Measurements from ENCODE around the gene UBR3.

DNA sequence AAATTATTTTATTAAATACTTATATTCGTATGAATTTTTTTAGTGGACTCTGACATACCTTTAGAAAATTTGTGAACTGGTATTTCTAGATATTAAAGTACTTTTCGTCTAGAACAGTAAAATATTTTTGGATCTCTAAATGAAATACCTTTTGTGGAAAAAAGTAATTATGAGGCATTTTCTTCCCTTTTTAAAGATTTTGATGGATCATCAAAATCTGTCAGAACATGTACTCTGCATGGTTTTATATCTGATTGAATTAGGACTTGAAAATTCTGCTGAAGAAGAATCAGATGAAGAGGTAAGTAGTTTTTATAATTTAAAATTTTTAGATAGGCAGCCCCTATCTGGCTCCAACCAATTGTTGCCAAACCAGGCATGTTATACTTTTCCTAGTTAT is 118.8 kb downstream of the UBR3 start:
- TF ChIP-seq, protein P1, sequence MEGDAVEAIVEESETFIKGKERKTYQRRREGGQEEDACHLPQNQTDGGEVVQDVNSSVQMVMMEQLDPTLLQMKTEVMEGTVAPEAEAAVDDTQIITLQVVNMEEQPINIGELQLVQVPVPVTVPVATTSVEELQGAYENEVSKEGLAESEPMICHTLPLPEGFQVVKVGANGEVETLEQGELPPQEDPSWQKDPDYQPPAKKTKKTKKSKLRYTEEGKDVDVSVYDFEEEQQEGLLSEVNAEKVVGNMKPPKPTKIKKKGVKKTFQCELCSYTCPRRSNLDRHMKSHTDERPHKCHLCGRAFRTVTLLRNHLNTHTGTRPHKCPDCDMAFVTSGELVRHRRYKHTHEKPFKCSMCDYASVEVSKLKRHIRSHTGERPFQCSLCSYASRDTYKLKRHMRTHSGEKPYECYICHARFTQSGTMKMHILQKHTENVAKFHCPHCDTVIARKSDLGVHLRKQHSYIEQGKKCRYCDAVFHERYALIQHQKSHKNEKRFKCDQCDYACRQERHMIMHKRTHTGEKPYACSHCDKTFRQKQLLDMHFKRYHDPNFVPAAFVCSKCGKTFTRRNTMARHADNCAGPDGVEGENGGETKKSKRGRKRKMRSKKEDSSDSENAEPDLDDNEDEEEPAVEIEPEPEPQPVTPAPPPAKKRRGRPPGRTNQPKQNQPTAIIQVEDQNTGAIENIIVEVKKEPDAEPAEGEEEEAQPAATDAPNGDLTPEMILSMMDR (conservative IDR thresholded peaks at IDR 0.05; ENCODE audit: low read depth in 2 of 2), result no peak
- TF ChIP-seq NANOG (IDR thresholded peaks at IDR 0.05; ENCODE audit: borderline replicate concordance) (no peak), POLR2AphosphoS5 (IDR thresholded peaks at IDR 0.05; ENCODE audit: low read depth) (no peak), EZH2 (IDR thresholded peaks at IDR 0.05; ENCODE audit: low read depth, unreplicated experiment) (no peak), JUNB (IDR thresholded peaks at IDR 0.05; ENCODE audit: unreplicated experiment) (no peak), EZH2phosphoT487 (IDR thresholded peaks at IDR 0.05; ENCODE audit: unreplicated experiment) (no peak), ETS1 (IDR thresholded peaks at IDR 0.05) (no peak), CREB1 (CRISPR knock-in tag; IDR thresholded peaks at IDR 0.05; ENCODE audit: low read depth) (no peak), ZNF114 (CRISPR knock-in tag; IDR thresholded peaks at IDR 0.05) (no peak)
- TF ChIP-seq, protein P2, sequence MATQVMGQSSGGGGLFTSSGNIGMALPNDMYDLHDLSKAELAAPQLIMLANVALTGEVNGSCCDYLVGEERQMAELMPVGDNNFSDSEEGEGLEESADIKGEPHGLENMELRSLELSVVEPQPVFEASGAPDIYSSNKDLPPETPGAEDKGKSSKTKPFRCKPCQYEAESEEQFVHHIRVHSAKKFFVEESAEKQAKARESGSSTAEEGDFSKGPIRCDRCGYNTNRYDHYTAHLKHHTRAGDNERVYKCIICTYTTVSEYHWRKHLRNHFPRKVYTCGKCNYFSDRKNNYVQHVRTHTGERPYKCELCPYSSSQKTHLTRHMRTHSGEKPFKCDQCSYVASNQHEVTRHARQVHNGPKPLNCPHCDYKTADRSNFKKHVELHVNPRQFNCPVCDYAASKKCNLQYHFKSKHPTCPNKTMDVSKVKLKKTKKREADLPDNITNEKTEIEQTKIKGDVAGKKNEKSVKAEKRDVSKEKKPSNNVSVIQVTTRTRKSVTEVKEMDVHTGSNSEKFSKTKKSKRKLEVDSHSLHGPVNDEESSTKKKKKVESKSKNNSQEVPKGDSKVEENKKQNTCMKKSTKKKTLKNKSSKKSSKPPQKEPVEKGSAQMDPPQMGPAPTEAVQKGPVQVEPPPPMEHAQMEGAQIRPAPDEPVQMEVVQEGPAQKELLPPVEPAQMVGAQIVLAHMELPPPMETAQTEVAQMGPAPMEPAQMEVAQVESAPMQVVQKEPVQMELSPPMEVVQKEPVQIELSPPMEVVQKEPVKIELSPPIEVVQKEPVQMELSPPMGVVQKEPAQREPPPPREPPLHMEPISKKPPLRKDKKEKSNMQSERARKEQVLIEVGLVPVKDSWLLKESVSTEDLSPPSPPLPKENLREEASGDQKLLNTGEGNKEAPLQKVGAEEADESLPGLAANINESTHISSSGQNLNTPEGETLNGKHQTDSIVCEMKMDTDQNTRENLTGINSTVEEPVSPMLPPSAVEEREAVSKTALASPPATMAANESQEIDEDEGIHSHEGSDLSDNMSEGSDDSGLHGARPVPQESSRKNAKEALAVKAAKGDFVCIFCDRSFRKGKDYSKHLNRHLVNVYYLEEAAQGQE (IDR thresholded peaks at IDR 0.05; ENCODE audit: unreplicated experiment), result no peak

All from GM23338 (cell line).